ENCODE results near the gene DHX35.

DHX35 gene

DNA sequence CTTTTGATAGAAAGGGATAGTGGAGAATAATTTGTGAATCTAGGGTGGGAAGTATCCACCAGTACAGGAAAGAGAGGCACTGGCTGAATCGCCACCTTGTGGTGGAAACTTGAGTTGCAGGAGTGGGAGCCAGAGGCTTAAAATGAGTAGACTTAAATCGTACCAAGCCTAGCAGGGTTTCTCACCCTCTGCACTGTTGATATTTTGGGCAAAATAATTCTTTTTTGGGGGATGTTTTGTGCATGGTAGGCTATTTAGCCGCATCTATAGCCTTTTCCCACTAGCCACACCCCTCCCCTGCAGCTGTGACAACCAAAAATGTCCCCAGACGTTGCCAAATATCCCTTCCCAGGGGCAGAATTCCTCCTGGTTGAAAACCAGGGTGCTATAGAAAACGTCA lies 119.1 kb downstream of the DHX35 start:
- Histone ChIP-seq H3K79me1 (replicated peaks; ENCODE audit: low read length, poor library complexity, severe bottlenecking) (no peaks in the 10 kb centered on the region), H3K4me1 (ENCODE audit: control insufficient read depth, insufficient read depth, low read depth, low read length) (no peaks in the 10 kb centered on the region), H2BK15ac (ENCODE audit: low read depth, poor library complexity, severe bottlenecking) (no peak overlapping the region), H3K27me3 (ENCODE audit: control insufficient read depth in 1 of 2, insufficient read depth in 1 of 2, low read length in 2 of 2) (peaks cover 33 to 58% of the 10 kb centered on the region in 2 experiments), H3K4ac (ENCODE audit: low read depth in 1 of 2, low read length in 2 of 2) (no peak overlapping the region), H3K14ac (ENCODE audit: low read length in 2 of 2) (no peak overlapping the region), H3K9ac (ENCODE audit: low read length) (no peak overlapping the region), H3K9me3 (ENCODE audit: control insufficient read depth, low read length) (peaks cover 4% of the 10 kb centered on the region), H3K4me3 (ENCODE audit: insufficient read depth in 1 of 2, low read depth in 1 of 2, low read length in 2 of 2) (no peak overlapping the region), H3K4me2 (ENCODE audit: low read length, poor library complexity, severe bottlenecking) (no peak overlapping the region), H3K27ac (ENCODE audit: low read length, poor library complexity, severe bottlenecking) (no peak overlapping the region), H2AK5ac (ENCODE audit: low read length, severe bottlenecking) (no peak overlapping the region), H2BK120ac (ENCODE audit: low read depth, low read length) (no peak overlapping the region), H2AFZ (ENCODE audit: low read depth, low read length) (no peak overlapping the region), H4K8ac (ENCODE audit: low read length) (no peak overlapping the region), H3K18ac (ENCODE audit: low read depth in 1 of 2, low read length in 2 of 2) (no peak overlapping the region), H4K91ac (ENCODE audit: low read length) (no peak overlapping the region), H2BK12ac (ENCODE audit: low read length in 2 of 2) (no peak overlapping the region), H3K23ac (ENCODE audit: low read length in 2 of 2) (no peak overlapping the region), H2BK5ac (ENCODE audit: low read depth, low read length, poor library complexity, severe bottlenecking) (no peak overlapping the region), H3K36me3 (ENCODE audit: control insufficient read depth in 1 of 2, insufficient read depth in 2 of 2, low read depth in 1 of 2, low read length in 2 of 2) (no peaks in the 10 kb centered on the region)
- 26% methylated on average over 4 of the region's 5 CpGs for WGBS
- peak; percentile 72 for DNase-seq

DNA sequence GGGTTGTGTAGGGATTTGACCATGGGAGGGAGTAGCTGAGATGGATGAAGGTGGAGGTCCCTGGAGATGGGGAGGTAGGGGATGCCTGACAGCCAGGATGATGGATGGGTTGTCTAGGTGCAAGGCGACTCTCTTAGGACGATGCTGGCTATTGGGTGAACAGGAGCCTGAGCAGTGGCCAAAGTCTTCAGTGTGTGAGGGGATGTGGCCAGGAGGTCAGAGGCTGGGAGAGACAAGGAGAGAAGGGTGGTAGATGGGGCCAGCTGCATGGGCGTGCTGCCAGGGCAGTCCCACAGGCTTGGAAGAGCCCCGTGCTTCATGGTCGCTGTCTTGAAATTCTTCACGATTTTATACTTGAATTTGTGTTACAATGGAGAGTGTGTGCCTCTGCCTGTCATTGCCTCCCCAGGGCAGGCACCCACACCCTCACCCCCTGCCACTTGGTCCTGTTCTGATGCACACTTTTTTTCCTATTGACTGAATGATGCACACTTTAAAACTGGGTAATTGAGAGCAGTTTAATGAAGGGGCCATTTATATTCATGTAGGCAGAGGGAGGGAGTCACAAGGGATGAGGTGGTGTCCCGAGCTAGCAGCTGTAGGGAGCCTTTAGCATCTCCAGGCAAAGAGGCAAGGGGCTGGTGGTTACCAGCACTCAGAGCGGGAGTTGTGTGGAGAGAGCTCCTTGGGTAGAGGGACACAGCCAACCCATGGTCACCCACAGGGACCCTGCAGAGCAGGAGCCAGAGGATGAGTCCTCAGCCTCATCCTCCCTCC lies 120.7 kb downstream of the DHX35 start:
- H3K27ac ChIP-seq (ENCODE audit: low read length, poor library complexity, severe bottlenecking), result no peak overlapping the region
- H3K27me3 ChIP-seq (ENCODE audit: control insufficient read depth in 1 of 2, insufficient read depth in 1 of 2, low read length in 2 of 2), result peaks cover 29 to 46% of the 10 kb centered on the region in 2 experiments
- 79% methylated on average over 6 of the region's 8 CpGs for WGBS
- no peak overlapping the region for H2BK120ac ChIP-seq (ENCODE audit: low read depth, low read length)
- H4K91ac ChIP-seq (ENCODE audit: low read length), result peak overlapping the region; percentile 10
- H2AK5ac ChIP-seq (ENCODE audit: low read length, severe bottlenecking), result no peak overlapping the region
- no peaks in the 10 kb centered on the region for H3K4me1 ChIP-seq (ENCODE audit: control insufficient read depth, insufficient read depth, low read depth, low read length)
- H3K18ac ChIP-seq (ENCODE audit: low read depth in 1 of 2, low read length in 2 of 2), result no peak overlapping the region
- H3K9ac ChIP-seq (ENCODE audit: low read length), result no peak overlapping the region
- no peak overlapping the region for H2BK12ac ChIP-seq (ENCODE audit: low read length in 2 of 2)
- H2BK15ac ChIP-seq (ENCODE audit: low read depth, poor library complexity, severe bottlenecking), result no peak overlapping the region
- H3K9me3 ChIP-seq (ENCODE audit: control insufficient read depth, low read length), result peaks cover 4% of the 10 kb centered on the region
- DNase-seq, result no peak
- H2AFZ ChIP-seq (ENCODE audit: low read depth, low read length), result no peak overlapping the region
- no peak overlapping the region for H4K8ac ChIP-seq (ENCODE audit: low read length)
- no peaks in the 10 kb centered on the region for H3K36me3 ChIP-seq (ENCODE audit: control insufficient read depth in 1 of 2, insufficient read depth in 2 of 2, low read depth in 1 of 2, low read length in 2 of 2)
- H3K79me1 ChIP-seq (replicated peaks; ENCODE audit: low read length, poor library complexity, severe bottlenecking), result no peaks in the 10 kb centered on the region
- H3K4me2 ChIP-seq (ENCODE audit: low read length, poor library complexity, severe bottlenecking), result no peak overlapping the region
- no peak overlapping the region for H2BK5ac ChIP-seq (ENCODE audit: low read depth, low read length, poor library complexity, severe bottlenecking)
- no peak overlapping the region for H3K4me3 ChIP-seq (ENCODE audit: insufficient read depth in 1 of 2, low read depth in 1 of 2, low read length in 2 of 2)
- no peak overlapping the region for H3K4ac ChIP-seq (ENCODE audit: low read depth in 1 of 2, low read length in 2 of 2)
- no peak overlapping the region for H3K23ac ChIP-seq (ENCODE audit: low read length in 2 of 2)
- H3K14ac ChIP-seq (ENCODE audit: low read length in 2 of 2), result no peak overlapping the region

DNA sequence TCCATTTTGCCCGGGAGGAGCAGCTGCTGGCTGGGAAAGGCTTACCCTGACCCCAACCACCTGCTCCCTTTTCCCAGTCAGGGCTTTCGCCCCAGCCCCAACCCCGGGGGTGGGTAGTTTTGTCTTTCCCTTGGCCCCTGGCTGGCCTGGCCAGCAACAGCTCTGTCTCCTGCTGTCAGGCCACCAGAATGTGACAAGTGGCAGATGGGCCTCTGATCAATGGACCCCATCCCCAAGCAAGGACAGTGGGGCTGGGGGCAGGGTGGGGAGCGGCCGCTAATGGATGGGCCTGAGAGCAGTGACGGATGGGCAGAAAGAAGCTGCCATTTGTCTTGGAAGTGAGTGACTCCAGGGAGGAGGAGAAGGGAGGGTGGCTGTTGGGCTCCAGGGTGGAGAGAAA lies 121.6 kb downstream of the DHX35 start:
- H3K9me3 ChIP-seq (ENCODE audit: control insufficient read depth, low read length), result peaks cover 4% of the 10 kb centered on the region
- no peak overlapping the region for H2BK120ac ChIP-seq (ENCODE audit: low read depth, low read length)
- no peak overlapping the region for H3K4me2 ChIP-seq (ENCODE audit: low read length, poor library complexity, severe bottlenecking)
- no peak overlapping the region for H4K91ac ChIP-seq (ENCODE audit: low read length)
- H2AK5ac ChIP-seq (ENCODE audit: low read length, severe bottlenecking), result no peak overlapping the region
- H3K4ac ChIP-seq (ENCODE audit: low read depth in 1 of 2, low read length in 2 of 2), result no peak overlapping the region
- no peak overlapping the region for H3K4me3 ChIP-seq (ENCODE audit: insufficient read depth in 1 of 2, low read depth in 1 of 2, low read length in 2 of 2)
- no peak overlapping the region for H3K14ac ChIP-seq (ENCODE audit: low read length in 2 of 2)
- no peaks in the 10 kb centered on the region for H3K79me1 ChIP-seq (replicated peaks; ENCODE audit: low read length, poor library complexity, severe bottlenecking)
- no peaks in the 10 kb centered on the region for H3K36me3 ChIP-seq (ENCODE audit: control insufficient read depth in 1 of 2, insufficient read depth in 2 of 2, low read depth in 1 of 2, low read length in 2 of 2)
- H3K23ac ChIP-seq (ENCODE audit: low read length in 2 of 2), result no peak overlapping the region
- H3K9ac ChIP-seq (ENCODE audit: low read length), result no peak overlapping the region
- no peak overlapping the region for H2BK12ac ChIP-seq (ENCODE audit: low read length in 2 of 2)
- H2BK5ac ChIP-seq (ENCODE audit: low read depth, low read length, poor library complexity, severe bottlenecking), result no peak overlapping the region
- DNase-seq, result no peak
- no peak overlapping the region for H3K18ac ChIP-seq (ENCODE audit: low read depth in 1 of 2, low read length in 2 of 2)
- no peak overlapping the region for H3K27ac ChIP-seq (ENCODE audit: low read length, poor library complexity, severe bottlenecking)
- H4K8ac ChIP-seq (ENCODE audit: low read length), result no peak overlapping the region
- H3K27me3 ChIP-seq (ENCODE audit: control insufficient read depth in 1 of 2, insufficient read depth in 1 of 2, low read length in 2 of 2), result peaks cover 29 to 45% of the 10 kb centered on the region in 2 experiments
- no peak overlapping the region for H2AFZ ChIP-seq (ENCODE audit: low read depth, low read length)
- H3K4me1 ChIP-seq (ENCODE audit: control insufficient read depth, insufficient read depth, low read depth, low read length), result no peaks in the 10 kb centered on the region
- 90% methylated on average over 6 of the region's 6 CpGs for WGBS
- H2BK15ac ChIP-seq (ENCODE audit: low read depth, poor library complexity, severe bottlenecking), result no peak overlapping the region

DNA sequence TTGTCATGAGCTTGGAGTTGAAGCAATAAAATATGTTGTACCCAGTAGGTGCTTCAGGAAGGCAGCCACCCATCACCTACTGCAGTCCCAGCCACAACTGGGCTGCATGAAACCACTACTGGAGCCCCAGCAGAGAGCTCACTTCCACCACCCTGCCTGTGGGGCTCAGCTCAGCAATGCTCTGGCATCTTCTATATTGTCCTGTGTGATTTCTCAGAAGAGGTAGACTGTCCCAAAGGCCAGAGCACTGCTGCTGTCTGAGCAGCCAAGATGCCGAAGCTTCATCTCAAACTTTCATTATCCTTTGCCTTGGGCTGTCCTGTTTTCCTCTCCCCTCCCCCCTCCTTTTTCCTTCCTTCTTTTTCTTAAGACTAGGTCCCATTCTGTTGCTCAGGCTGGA lies 126.9 kb downstream of the DHX35 start:
- no peak overlapping the region for H2BK12ac ChIP-seq (ENCODE audit: low read length in 2 of 2)
- H2AK5ac ChIP-seq (ENCODE audit: low read length, severe bottlenecking), result no peak overlapping the region
- no peaks in the 10 kb centered on the region for H3K79me1 ChIP-seq (replicated peaks; ENCODE audit: low read length, poor library complexity, severe bottlenecking)
- no peak overlapping the region for H3K18ac ChIP-seq (ENCODE audit: low read depth in 1 of 2, low read length in 2 of 2)
- H4K8ac ChIP-seq (ENCODE audit: low read length), result no peak overlapping the region
- DNase-seq, result no peak
- no peak overlapping the region for H3K23ac ChIP-seq (ENCODE audit: low read length in 2 of 2)
- H3K4me1 ChIP-seq (ENCODE audit: control insufficient read depth, insufficient read depth, low read depth, low read length), result no peaks in the 10 kb centered on the region
- no peak overlapping the region for H3K4ac ChIP-seq (ENCODE audit: low read depth in 1 of 2, low read length in 2 of 2)
- H2BK5ac ChIP-seq (ENCODE audit: low read depth, low read length, poor library complexity, severe bottlenecking), result no peak overlapping the region
- H3K4me3 ChIP-seq (ENCODE audit: insufficient read depth in 1 of 2, low read depth in 1 of 2, low read length in 2 of 2), result no peak overlapping the region
- no peaks in the 10 kb centered on the region for H3K36me3 ChIP-seq (ENCODE audit: control insufficient read depth in 1 of 2, insufficient read depth in 2 of 2, low read depth in 1 of 2, low read length in 2 of 2)
- H3K27me3 ChIP-seq (ENCODE audit: control insufficient read depth in 1 of 2, insufficient read depth in 1 of 2, low read length in 2 of 2), result peaks cover 21 to 40% of the 10 kb centered on the region in 2 experiments
- H4K91ac ChIP-seq (ENCODE audit: low read length), result no peak overlapping the region
- H3K9ac ChIP-seq (ENCODE audit: low read length), result no peak overlapping the region
- H3K14ac ChIP-seq (ENCODE audit: low read length in 2 of 2), result no peak overlapping the region
- peaks cover 4% of the 10 kb centered on the region for H3K9me3 ChIP-seq (ENCODE audit: control insufficient read depth, low read length)
- no peak overlapping the region for H2BK120ac ChIP-seq (ENCODE audit: low read depth, low read length)
- no CpG with 5 or more reads among the region's 1 CpG for WGBS
- no peak overlapping the region for H2AFZ ChIP-seq (ENCODE audit: low read depth, low read length)
- H3K4me2 ChIP-seq (ENCODE audit: low read length, poor library complexity, severe bottlenecking), result no peak overlapping the region
- no peak overlapping the region for H3K27ac ChIP-seq (ENCODE audit: low read length, poor library complexity, severe bottlenecking)
- no peak overlapping the region for H2BK15ac ChIP-seq (ENCODE audit: low read depth, poor library complexity, severe bottlenecking)
